ENCODE data around the gene SMIM27. TPM values are rescaled to one million over a fixed set of nuclear protein-coding genes. Genes with fewer than 3 reads are reported as not detected.

Gene SMIM27, protein sequence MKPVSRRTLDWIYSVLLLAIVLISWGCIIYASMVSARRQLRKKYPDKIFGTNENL
- 6.6 and 10.6 TPM in 2 replicates for total RNA-seq

DNA sequence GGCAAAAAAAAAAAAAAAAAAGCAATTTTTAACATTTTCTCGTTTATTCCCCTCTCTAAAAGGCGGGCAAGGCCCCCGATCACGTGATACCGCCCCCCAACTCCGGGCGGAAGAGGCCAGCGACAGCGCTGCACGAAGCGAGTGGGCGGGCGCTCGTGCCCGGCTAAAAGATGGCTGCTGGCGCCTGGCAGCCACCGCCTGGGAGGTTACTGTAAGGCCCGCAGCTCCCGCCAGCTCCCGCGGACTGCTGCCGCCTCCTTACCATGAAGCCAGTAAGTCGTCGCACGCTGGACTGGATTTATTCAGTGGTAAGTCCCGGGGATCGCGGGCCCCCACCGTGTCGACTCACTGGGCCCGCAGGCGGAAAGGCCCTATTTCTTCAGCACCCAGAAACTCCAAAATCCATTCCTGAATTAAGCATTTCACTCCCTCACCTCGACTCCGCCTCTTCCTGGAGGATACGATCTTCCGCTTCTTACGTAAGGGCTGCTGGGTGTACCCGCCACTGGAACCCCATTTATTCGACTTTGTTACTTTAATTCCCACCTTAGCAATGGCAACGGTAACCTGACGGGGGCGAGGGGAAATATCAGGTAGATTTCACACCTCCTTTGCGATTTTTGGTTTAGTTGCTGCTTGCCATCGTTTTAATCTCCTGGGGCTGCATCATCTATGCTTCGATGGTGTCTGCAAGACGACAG is at the start of gene SMIM27, which contains the start of gene TOPORS:
Gene SMIM27 (plus strand): TSS at position 156 of the 701 bp plus-strand sequence. CDS start 108 bp downstream, at position 264.
Gene TOPORS (minus strand): TSS at position 415 of the 701 bp plus-strand sequence. CDS start 150 bp downstream, at position 265.

GRCh38 chr9:32526041-32526706 is 26.0 kb upstream of the SMIM27 start, which contains the start of gene RIGI:
TSS of gene RIGI (minus strand) at chr9:32526196. CDS start at chr9:32526166, 30 bp downstream.

DNA sequence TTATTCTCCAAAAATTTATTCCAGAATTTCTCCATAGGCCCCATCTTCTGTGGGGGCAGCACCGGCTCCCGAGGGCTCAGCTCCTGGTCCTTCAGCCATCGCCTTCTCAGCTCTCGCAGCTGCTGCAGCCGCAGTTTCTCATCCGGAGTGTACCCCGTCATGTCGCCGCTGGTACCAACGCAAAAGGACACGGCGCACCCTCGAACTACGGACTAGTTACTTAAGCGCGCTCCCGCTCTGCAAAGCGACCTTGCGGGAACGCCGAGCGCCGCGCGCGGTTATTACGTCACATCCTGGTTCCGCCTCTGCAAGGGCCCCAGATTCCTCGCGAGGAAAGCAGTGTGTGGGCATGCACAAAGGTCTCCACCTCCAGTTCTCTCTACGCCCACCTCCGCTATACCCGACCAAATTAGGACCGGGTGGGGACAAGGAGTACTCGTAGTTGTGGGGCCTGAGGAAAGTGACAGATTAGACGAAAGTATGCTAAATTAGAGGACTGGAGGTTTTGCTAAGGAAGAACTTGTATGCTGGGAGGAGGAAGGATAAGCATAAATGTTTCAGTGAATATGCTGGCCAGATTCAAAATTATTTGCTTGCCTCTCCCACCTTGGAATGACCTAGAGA is 20.9 kb downstream of the SMIM27 start, which contains the start of gene NDUFB6:
Gene NDUFB6 (minus strand): TSS at position 260 of the 624 bp plus-strand sequence. CDS start 99 bp downstream, at position 161.

Other genes with a start within 250 kb of the SMIM27 start
- gene ACO1, start 167.7 kb upstream of the SMIM27 start, total RNA-seq = 47.4 and 60.8 TPM in 2 replicates
- 3.3 and 3.5 TPM in 2 replicates for gene RIGI, start 26.1 kb upstream of the SMIM27 start, total RNA-seq
- gene TOPORS, start 259 bp downstream of the SMIM27 start, total RNA-seq = 10.9 and 17.0 TPM in 2 replicates
- 38.2 and 47.8 TPM in 2 replicates for gene NDUFB6, start 20.8 kb downstream of the SMIM27 start, total RNA-seq
- gene TAF1L, start 83.3 kb downstream of the SMIM27 start, total RNA-seq = not detected in 2 replicates
- under 0.01 TPM in 1 of 2 replicates, not detected in the other for gene TMEM215, start 231.2 kb downstream of the SMIM27 start, total RNA-seq

Measured in pericardium fibroblast (primary cell).